OCI-LY3 (cell line): ENCODE results near the gene ZNF526.

Experiments used
- H2AFZ ChIP-seq: fragments of 200-600, 300-600 bp; shearing (Covaris generic); 2 replicates; pipeline ENCODE4 v1.6.0; 2014; ENCODE audit warnings: antibody characterized with exemption, low read depth, low read length
- H3K27ac ChIP-seq: fragments of 200-600, 300-600 bp; sonication (generic); 2 replicates; pipeline ENCODE4 v1.5.1; 2014; ENCODE audit warnings: mild to moderate bottlenecking, low read length, moderate library complexity, mixed read lengths
- H3K27me3 ChIP-seq: fragments of 200-600, 300-600 bp; sonication (generic); 2 replicates; pipeline ENCODE4 v1.6.1; 2014; ENCODE audit warnings: low read depth, low read length, mixed read lengths
- H3K36me3 ChIP-seq: fragments of 200-600, 300-600 bp; sonication (generic); replicated peaks from 2 replicates; pipeline ENCODE3; 2014; ENCODE audit warnings: low read depth, low read length, mixed read lengths
- H3K4me1 ChIP-seq: fragments of 300-600, 200-600 bp; sonication (generic); 2 replicates; pipeline ENCODE4 v1.6.1; 2014; ENCODE audit warnings: low read length, mixed read lengths
- H3K4me2 ChIP-seq: fragments of 200-600, 300-600 bp; sonication (generic); 2 replicates; pipeline ENCODE4 v1.6.1; 2014; ENCODE audit warnings: low read length, mixed read lengths
- H3K4me3 ChIP-seq: fragments of 300-600, 200-600 bp; sonication (generic); 2 replicates; pipeline ENCODE4 v1.5.1; 2014; ENCODE audit warnings: antibody characterized with exemption, mild to moderate bottlenecking, low read length, moderate library complexity
- H3K79me2 ChIP-seq: fragments of 300-600, 200-600 bp; shearing (Covaris generic); 2 replicates; pipeline ENCODE4 v1.6.1; 2014; ENCODE audit warnings: mild to moderate bottlenecking, low read length, mixed read lengths
- H3K9ac ChIP-seq: fragments of 300-600, 200-600 bp; shearing (Covaris generic); 2 replicates; pipeline ENCODE4 v1.6.0; 2014; ENCODE audit warnings: mild to moderate bottlenecking, low read length, moderate library complexity
- H3K9me3 ChIP-seq: fragments of 200-600, 300-600 bp; shearing (Covaris generic); 2 replicates; pipeline ENCODE4 v1.6.1; 2014; ENCODE audit warnings: low read length, mixed read lengths; ENCODE audit not compliant: insufficient read depth
- H4K20me1 ChIP-seq: fragments of 200-600, 300-600 bp; sonication (generic); 2 replicates; pipeline ENCODE4 v1.6.1; 2016; ENCODE audit warnings: low read length, mixed read lengths; ENCODE audit not compliant: insufficient read depth
- CTCF ChIP-seq: fragments of 200-600, 300-600 bp; sonication (generic); IDR thresholded peaks from 2 replicates; pipeline ENCODE4 v1.5.1; 2014; ENCODE audit warnings: antibody characterized with exemption, low read length, low read depth
- EZH2phosphoT487 ChIP-seq: fragments of 200-600 bp; shearing (Covaris generic); IDR thresholded peaks from 2 replicates; pipeline ENCODE4 v1.6.1; 2018; ENCODE audit warnings: antibody characterized with exemption, mixed run types, low read depth

The ZNF526 gene

DNA sequence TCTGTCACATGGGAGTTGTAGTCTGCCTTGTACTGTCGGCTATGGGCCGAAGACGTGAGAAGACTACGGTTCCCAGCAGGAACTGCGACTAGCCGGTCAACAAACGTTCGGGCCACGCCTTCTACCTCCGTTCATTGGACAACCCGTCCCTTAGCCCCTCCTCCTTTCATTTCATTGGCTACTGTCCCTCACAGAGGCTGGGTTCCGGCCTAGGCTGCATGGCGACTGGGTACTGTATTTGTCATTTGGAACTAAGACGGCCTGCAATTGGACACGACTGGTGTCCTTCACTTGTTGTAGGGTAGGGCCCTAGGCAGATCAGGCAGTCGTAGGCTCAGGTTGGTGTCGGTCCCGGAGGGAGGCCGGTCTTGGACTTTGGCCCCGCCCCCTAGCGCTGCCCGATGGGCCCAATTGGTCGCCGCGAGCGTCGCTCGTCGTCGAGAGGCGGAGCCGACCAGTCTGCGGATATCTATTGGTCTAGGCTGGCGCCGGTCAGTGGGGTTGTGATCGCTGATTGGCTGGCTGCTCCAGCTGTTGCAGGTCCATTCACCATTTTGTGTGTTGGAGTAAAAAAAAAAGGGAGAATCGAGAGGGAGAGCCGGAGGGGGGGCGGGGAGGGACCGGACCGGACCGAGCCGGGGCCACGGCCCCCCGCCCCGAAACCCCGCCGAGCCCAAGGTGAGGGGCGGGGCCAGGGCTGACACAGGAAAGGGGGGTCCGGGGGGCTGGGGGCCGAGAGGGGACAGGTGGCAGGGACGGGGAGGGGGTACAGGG is 48.8 kb downstream of the ZNF526 start, which contains the start of gene CIC:
Gene CIC (plus strand): TSS at position 549 of the 774 bp plus-strand sequence. CDS start 2,532 bp downstream, outside the sequence.
- H3K9me3 ChIP-seq, result no peaks in the 10 kb centered on the region
- H3K36me3 ChIP-seq, result peaks cover 4% of the 10 kb centered on the region
- no peaks in the 10 kb centered on the region for H4K20me1 ChIP-seq
- H3K27me3 ChIP-seq, result no peaks in the 10 kb centered on the region
- H3K4me1 ChIP-seq, result peaks cover 20% of the 10 kb centered on the region
- peaks cover 25% of the 10 kb centered on the region for H3K79me2 ChIP-seq
- peak within 1 kb of the TSS; percentile 90 for H2AFZ ChIP-seq
- peak within 1 kb of the TSS; percentile 95 for H3K9ac ChIP-seq
- TF ChIP-seq CTCF (no peak), EZH2phosphoT487 (no peak)
- peak within 1 kb of the TSS; percentile 98 for H3K4me2 ChIP-seq
- H3K4me3 ChIP-seq, result peak within 1 kb of the TSS; percentile 81
- peak within 1 kb of the TSS; percentile 88 for H3K27ac ChIP-seq

DNA sequence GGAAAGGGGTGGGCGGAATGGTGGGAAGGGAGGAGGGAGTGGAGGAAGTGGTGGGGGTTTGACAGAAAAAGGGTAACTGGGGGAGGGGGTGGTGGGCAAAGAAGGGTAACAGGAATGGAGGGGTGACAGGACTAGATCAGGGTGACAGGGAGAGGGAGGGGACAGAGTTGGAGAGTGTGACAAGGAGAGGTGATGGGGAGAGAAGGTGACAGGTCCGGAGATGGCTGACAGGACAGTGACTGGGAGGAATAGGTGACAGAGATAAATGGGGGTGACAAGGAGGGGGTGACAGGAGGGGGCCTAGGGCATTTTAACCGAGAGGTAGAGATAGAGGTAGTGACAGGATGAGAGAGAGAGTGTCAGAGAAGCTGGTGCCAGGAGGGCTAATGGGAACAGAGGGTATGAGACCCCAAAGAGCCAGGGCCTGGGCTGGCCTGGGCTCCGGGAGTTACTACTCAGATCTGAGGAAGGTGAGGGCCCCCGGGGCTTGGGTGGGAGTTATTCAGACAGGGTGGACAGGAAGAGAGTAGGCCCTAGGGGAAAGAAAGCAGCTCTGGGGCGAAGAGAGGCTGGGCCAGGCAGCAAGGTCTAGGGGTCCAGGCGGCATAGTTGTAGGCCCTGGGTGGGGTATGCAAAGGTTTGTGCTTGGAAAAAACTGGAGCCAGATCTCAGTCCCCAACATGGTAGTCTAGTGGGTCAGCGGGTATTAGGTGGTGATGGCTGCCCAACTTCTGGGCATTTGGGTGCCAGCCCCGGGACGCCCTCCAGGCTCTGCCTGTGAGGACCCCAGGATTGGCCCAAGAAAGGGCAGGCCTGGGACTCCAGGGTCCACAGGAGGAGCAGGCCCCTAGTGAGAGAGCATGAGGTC is 49.6 kb downstream of the ZNF526 start:
- H3K4me1 ChIP-seq, result peaks cover 20% of the 10 kb centered on the region
- no peaks in the 10 kb centered on the region for H3K9me3 ChIP-seq
- H2AFZ ChIP-seq, result no peak overlapping the region
- H3K79me2 ChIP-seq, result peaks cover 25% of the 10 kb centered on the region
- peak overlapping the region; percentile 95 for H3K9ac ChIP-seq
- TF ChIP-seq EZH2phosphoT487, result no peak
- no peaks in the 10 kb centered on the region for H3K27me3 ChIP-seq
- H3K4me2 ChIP-seq, result peak overlapping the region; percentile 98
- no peaks in the 10 kb centered on the region for H4K20me1 ChIP-seq
- peak overlapping the region; percentile 88 for H3K27ac ChIP-seq
- H3K4me3 ChIP-seq, result peak overlapping the region; percentile 81
- H3K36me3 ChIP-seq, result peaks cover 11% of the 10 kb centered on the region

DNA sequence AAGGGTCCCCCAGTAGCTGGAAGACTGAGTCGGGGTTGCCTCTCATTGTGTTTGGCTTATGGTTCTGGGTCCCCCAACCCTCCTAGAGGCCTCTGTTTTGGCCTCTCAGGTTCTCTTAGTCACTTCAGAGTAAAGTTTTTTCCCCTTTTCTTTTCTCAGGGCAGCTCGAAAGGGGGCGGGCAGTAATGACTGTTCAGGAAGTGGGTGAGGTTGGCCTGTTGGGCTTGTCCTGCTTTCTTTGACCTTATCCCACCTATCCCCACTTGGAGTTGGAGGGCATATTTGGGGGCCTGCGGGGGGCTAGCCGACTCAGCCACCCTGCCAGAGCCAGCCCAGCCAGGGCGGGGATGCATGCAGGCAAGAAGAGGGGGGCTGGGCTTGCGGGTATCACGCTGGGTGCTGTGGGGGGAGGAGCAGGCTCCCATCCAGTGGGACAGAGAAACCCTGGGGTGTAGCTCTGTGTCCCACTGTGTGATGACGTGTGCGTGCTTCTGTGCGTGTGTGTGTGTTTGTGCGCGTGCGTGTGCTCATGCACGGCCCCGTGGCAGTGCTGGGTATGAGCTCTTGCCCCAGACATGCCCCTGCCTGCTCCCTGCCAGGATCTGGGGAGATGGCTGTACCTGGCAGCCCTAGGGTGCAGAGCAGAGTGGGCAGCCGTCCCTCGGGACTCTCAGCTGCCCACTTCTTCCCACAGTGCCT is 50.4 kb downstream of the ZNF526 start:
- no peaks in the 10 kb centered on the region for H4K20me1 ChIP-seq
- H3K4me3 ChIP-seq, result peak overlapping the region; percentile 81
- peaks cover 17% of the 10 kb centered on the region for H3K36me3 ChIP-seq
- H3K27ac ChIP-seq, result peak overlapping the region; percentile 88
- no peaks in the 10 kb centered on the region for H3K9me3 ChIP-seq
- no peaks in the 10 kb centered on the region for H3K27me3 ChIP-seq
- H3K79me2 ChIP-seq, result peaks cover 27% of the 10 kb centered on the region
- H3K4me1 ChIP-seq, result peaks cover 20% of the 10 kb centered on the region
- H2AFZ ChIP-seq, result peak overlapping the region; percentile 6; the same call in 1 of the 2 replicates
- peak overlapping the region; percentile 95 for H3K9ac ChIP-seq
- H3K4me2 ChIP-seq, result peak overlapping the region; percentile 98
- no peak for TF ChIP-seq CTCF
- no peak for TF ChIP-seq EZH2phosphoT487

DNA sequence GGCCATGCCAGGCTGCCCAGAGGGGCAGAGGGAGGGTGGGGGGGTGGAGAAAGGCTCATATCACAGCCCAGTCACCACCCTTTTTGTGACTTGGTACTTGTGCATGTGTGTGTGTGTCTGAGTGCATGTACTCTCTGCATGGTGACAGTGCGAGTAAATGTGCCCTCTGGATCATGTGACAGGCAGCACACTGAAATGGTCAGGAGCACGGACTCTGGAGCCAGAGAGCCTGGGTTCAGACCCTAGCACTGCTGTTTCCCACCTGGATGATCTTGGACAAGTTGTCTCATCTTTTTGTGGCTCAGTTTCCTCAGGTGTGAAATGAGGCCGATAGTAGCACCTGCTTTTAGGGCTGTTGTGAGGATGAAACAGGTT is 50.9 kb downstream of the ZNF526 start:
- Histone ChIP-seq H3K4me1 (peaks cover 23% of the 10 kb centered on the region), H3K4me2 (peak overlapping the region; percentile 98), H3K36me3 (peaks cover 17% of the 10 kb centered on the region), H3K79me2 (peaks cover 27% of the 10 kb centered on the region), H3K9me3 (no peaks in the 10 kb centered on the region), H3K9ac (peak overlapping the region; percentile 95), H3K27me3 (no peaks in the 10 kb centered on the region), H2AFZ (no peak overlapping the region), H3K27ac (peak overlapping the region; percentile 88), H4K20me1 (no peaks in the 10 kb centered on the region), H3K4me3 (peak overlapping the region; percentile 81)
- TF ChIP-seq CTCF, result no peak
